ENCODE results near the gene TMEM86B. TPM values are rescaled to one million over a fixed set of nuclear protein-coding genes. Genes with fewer than 3 reads are reported as not detected.

TMEM86B gene
- total and polyA plus RNA-seq, 2 donors (not counting 3 experiments of a cell fraction or from before 2014, with no cell fraction given) = 4.5 to 5.4 TPM

DNA sequence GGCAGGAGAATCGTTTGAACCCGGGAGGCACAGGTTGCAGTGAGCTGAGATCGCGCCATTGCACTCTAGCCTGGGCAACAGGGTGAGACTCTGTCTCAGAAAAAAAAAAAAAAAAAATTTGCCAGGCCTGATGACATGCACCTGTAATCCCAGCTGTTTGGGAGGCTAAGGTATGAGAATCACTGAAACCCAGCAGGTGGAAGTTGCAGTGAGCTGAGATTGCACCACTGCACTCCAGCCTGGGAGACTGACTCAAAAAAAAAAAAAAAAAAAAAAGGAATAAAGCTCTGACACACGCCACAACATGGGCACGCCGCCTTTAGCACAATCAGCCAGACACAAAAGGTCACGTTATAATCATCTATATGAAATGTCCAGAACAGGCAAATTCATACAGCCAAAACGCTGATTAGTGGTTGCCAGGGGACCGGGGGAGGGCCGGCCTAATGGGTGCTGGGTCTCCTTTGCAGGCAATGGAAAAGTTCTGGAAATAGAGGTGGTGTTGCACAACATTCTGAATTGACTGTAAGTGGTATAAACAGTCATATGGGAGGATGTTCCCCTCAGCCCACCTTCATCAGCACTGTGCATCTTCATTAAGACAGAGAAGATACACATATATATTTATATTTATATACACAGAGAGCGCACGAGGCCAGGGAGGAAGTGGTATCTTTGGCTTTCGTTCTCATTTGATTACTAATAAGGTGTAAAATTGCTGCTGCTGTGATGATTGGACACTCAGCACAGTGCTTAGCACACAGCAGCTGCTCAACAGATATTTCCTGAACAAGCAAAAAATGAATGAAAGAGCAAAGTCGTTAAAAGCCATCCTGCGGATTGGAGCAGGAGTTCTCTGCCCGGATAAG lies 47.5 kb upstream of the TMEM86B start:
- no TSS peak for BruUV-seq (replicated peaks)

More for the DNA sequence above, 47.5 kb upstream of the TMEM86B start:
- TF ChIP-seq POLR2A (IDR thresholded peaks at IDR 0.05; ENCODE audit: low read depth, low read length) = no peak
- TF ChIP-seq POLR2AphosphoS5 (IDR thresholded peaks at IDR 0.05; ENCODE audit: insufficient read depth, low read depth, low read length) = no peak
- TF ChIP-seq MYC (IDR thresholded peaks at IDR 0.05; ENCODE audit: low read depth, low read length) = no peak
- no peak for TF ChIP-seq GATA2 (IDR thresholded peaks at IDR 0.05; ENCODE audit: insufficient read depth, insufficient read length, low read depth, low read length)
- TF ChIP-seq, protein P1, sequence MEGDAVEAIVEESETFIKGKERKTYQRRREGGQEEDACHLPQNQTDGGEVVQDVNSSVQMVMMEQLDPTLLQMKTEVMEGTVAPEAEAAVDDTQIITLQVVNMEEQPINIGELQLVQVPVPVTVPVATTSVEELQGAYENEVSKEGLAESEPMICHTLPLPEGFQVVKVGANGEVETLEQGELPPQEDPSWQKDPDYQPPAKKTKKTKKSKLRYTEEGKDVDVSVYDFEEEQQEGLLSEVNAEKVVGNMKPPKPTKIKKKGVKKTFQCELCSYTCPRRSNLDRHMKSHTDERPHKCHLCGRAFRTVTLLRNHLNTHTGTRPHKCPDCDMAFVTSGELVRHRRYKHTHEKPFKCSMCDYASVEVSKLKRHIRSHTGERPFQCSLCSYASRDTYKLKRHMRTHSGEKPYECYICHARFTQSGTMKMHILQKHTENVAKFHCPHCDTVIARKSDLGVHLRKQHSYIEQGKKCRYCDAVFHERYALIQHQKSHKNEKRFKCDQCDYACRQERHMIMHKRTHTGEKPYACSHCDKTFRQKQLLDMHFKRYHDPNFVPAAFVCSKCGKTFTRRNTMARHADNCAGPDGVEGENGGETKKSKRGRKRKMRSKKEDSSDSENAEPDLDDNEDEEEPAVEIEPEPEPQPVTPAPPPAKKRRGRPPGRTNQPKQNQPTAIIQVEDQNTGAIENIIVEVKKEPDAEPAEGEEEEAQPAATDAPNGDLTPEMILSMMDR (IDR thresholded peaks at IDR 0.05; ENCODE audit: extremely low read depth in 1 of 2, insufficient read depth in 1 of 2, low read depth in 1 of 2, low read length in 2 of 2) = no peak
- TF ChIP-seq, protein P2, sequence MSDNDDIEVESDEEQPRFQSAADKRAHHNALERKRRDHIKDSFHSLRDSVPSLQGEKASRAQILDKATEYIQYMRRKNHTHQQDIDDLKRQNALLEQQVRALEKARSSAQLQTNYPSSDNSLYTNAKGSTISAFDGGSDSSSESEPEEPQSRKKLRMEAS (IDR thresholded peaks at IDR 0.05; ENCODE audit: insufficient read depth, insufficient read length) = no peak
- no peak for TF ChIP-seq EZH2 (IDR thresholded peaks at IDR 0.05; ENCODE audit: borderline replicate concordance, low read depth, low read length, severe bottlenecking)
- TF ChIP-seq FOS (IDR thresholded peaks at IDR 0.05; ENCODE audit: borderline replicate concordance, insufficient read depth, low read length) = no peak
- no peak for TF ChIP-seq JUN (IDR thresholded peaks at IDR 0.05; ENCODE audit: borderline replicate concordance, insufficient read depth, insufficient read length, low read depth)
- no peaks in the 10 kb centered on the region for H4K20me1 ChIP-seq (replicated peaks; ENCODE audit: control insufficient read depth, extremely low read depth, insufficient read depth, low read length)
- H3K9me1 ChIP-seq (replicated peaks; ENCODE audit: control insufficient read depth, extremely low read depth, insufficient read depth, low read length) = no peaks in the 10 kb centered on the region
- H3K79me2 ChIP-seq (ENCODE audit: control insufficient read depth, insufficient read depth, low read length) = no peaks in the 10 kb centered on the region
- no peak overlapping the region for H3K27ac ChIP-seq (ENCODE audit: insufficient read depth, low read depth, low read length)
- no peak overlapping the region for H3K4me2 ChIP-seq (ENCODE audit: insufficient read depth, low read length)
- dilution Hi-C loops (cut with MboI; ENCODE audit: extremely low pct_ligation_motif_present, low sequenced_read_pairs) = no loop called here
- FAIRE-seq = no peak
- no peak overlapping the region for H2AFZ ChIP-seq (ENCODE audit: low read depth, low read length)
- CTCF ChIA-PET = interaction anchor here (0.7 to 1.0 kb wide), 3 partner anchors 25 to 279 kb away, joined by 3 to 4 read pairs (median 3); no protein-coding TSS in a partner anchor
- H3K9ac ChIP-seq (replicated peaks; ENCODE audit: extremely low read depth, insufficient read depth, low read length) = no peak overlapping the region
- no peak for DNase-seq (ENCODE audit: low read depth, low spot score)
- no peaks in the 10 kb centered on the region for H3K27me3 ChIP-seq (ENCODE audit: control insufficient read depth in 2 of 2, insufficient read depth in 2 of 2, low read length in 2 of 2)
- intact Hi-C loops (cut with micrococcal nuclease) = no loop called here
- no peaks in the 10 kb centered on the region for H3K9me3 ChIP-seq (replicated peaks; ENCODE audit: control insufficient read depth, insufficient read depth, low read length)
- POLR2A ChIA-PET = no interaction called here
- H3K36me3 ChIP-seq (ENCODE audit: control insufficient read depth in 2 of 2, extremely low read depth in 1 of 2, insufficient read depth in 2 of 2, low read length in 2 of 2) = peaks cover 0 to 6% of the 10 kb centered on the region in 2 experiments
- peaks cover 3% of the 10 kb centered on the region for H3K4me1 ChIP-seq (ENCODE audit: control insufficient read depth, extremely low read depth, insufficient read depth, low read length)
- no peak overlapping the region for H3K4me3 ChIP-seq (replicated peaks in 1 of 3; ENCODE audit: insufficient read depth in 1 of 3, low read depth in 1 of 3, low read length in 3 of 3)
